HepG2 (cell line): ENCODE results near the gene NPEPL1. TPM values are rescaled to one million over a fixed set of nuclear protein-coding genes. Genes with fewer than 3 reads are reported as not detected.

Source experiments
- ATAC-seq: fragments of 200-7000 bp; cut with Tn5 transposase; 3 replicates; pipeline ENCODE4 v1.9.1; 2020; ENCODE audit warnings: mild to moderate bottlenecking, moderate library complexity
- BruUV-seq: library from RNA; stranded (reverse); fragments of 400-500 nt; replicated peaks from 2 replicates; lab custom pipeline; 2021; lab: Mats Ljungman, UMichigan
- CTCF ChIA-PET: fragments of 300-600 bp; formaldehyde crosslinking; extraction: SDS; loops from one replicate; lab custom pipeline; 2021; ENCODE audit warnings: low total read pairs, inconsistent platforms, low intra/inter-chr PET ratio; lab: Yijun Ruan, JAX
- POLR2A ChIA-PET: fragments of 350-600 bp; sonication (Branson Sonifier 250); formaldehyde crosslinking; loops from one replicate; lab custom pipeline; 2020; ENCODE audit warnings: antibody characterized with exemption, inconsistent platforms; lab: Yijun Ruan, JAX
- DNase-seq: peaks from one replicate; pipeline ENCODE4 v3.0.0-alpha.2; 2015; ENCODE audit warnings: low spot score
- FAIRE-seq: peaks from 3 replicates; lab custom pipeline; 2011; peaks lifted over from hg19 to GRCh38; lab: Jason Lieb, UNC
- H2AFZ ChIP-seq: one replicate; pipeline ENCODE4 v1.6.1; 2011; ENCODE audit warnings: low read length, inconsistent platforms
- H3K27ac ChIP-seq: fragments of 300-600 bp; 3 replicates; pipeline ENCODE4 v1.8.0; 2011; ENCODE audit warnings: mixed run types, mild to moderate bottlenecking, mixed read lengths, low read length, inconsistent platforms; ENCODE audit not compliant: insufficient read depth; ENCODE audit errors: extremely low read length
- H3K27me3 ChIP-seq, 2 experiments: fragments of 200-600 bp in 1 of 2; 2 replicates in 1 of 2; 3 replicates in 1 of 2; pipeline versions ENCODE4 v1.6.0 to v1.8.0; 2011; ENCODE audit warnings: low read length in 2 of 2, mild to moderate bottlenecking in 2 of 2, moderate library complexity in 2 of 2, inconsistent platforms in 1 of 2; ENCODE audit not compliant: insufficient read depth in 2 of 2, control insufficient read depth in 1 of 2
- H3K36me3 ChIP-seq, 2 experiments: fragments of 200-600 bp in 1 of 2; replicated peaks in 1 of 2; 2 replicates in 1 of 2; 3 replicates in 1 of 2; pipeline versions ENCODE4 v1.5.1 to v1.8.0; 2011; ENCODE audit warnings: low read length in 2 of 2, inconsistent platforms in 1 of 2; ENCODE audit not compliant: insufficient read depth in 2 of 2, control insufficient read depth in 1 of 2
- H3K4me1 ChIP-seq: 2 replicates; pipeline ENCODE4 v1.5.1; 2012; ENCODE audit warnings: low read length, inconsistent platforms; ENCODE audit not compliant: insufficient read depth
- H3K4me2 ChIP-seq: 2 replicates; pipeline ENCODE4 v1.6.0; 2011; ENCODE audit warnings: low read depth, low read length, inconsistent platforms
- H3K4me3 ChIP-seq, 3 experiments: fragments of 200-600 bp in 1 of 3; sonication (generic), shearing (Covaris generic) in 1 of 3; replicated peaks in 1 of 3; 2 replicates each; pipeline ENCODE4 v1.5.1; 2011 to 2016; ENCODE audit warnings: low read length in 3 of 3, inconsistent platforms in 2 of 3, low read depth in 2 of 3, mild to moderate bottlenecking in 2 of 3, control low read depth in 1 of 3, mixed read lengths in 1 of 3; ENCODE audit not compliant: insufficient read depth in 1 of 3
- H3K79me2 ChIP-seq: one replicate; pipeline ENCODE4 v1.6.1; 2011; ENCODE audit warnings: low read length, inconsistent platforms; ENCODE audit not compliant: insufficient read depth
- H3K9ac ChIP-seq: 2 replicates; pipeline ENCODE4 v1.6.0; 2011; ENCODE audit warnings: mild to moderate bottlenecking, low read depth, low read length, inconsistent platforms; ENCODE audit not compliant: insufficient read depth
- H3K9me3 ChIP-seq: 2 replicates; pipeline ENCODE4 v1.5.1; 2012; ENCODE audit warnings: mild to moderate bottlenecking, low read length
- H4K20me1 ChIP-seq: 2 replicates; pipeline ENCODE4 v1.6.0; 2011; ENCODE audit warnings: inconsistent platforms, mild to moderate bottlenecking, low read length, moderate library complexity; ENCODE audit not compliant: insufficient read depth
- BHLHE40 ChIP-seq: IDR thresholded peaks from 2 replicates; pipeline ENCODE4 v1.6.1; 2011; ENCODE audit warnings: low read length, improper control_type of control experiment
- CBFB ChIP-seq: sonication (generic); formaldehyde crosslinking; IDR thresholded peaks from 2 replicates; pipeline ENCODE4 v1.4.0; 2020; ENCODE audit warnings: missing genetic modification reagents
- CCAR2 ChIP-seq: fragments of 200-400 bp; formaldehyde crosslinking; optimal IDR thresholded peaks from 2 replicates; pipeline ENCODE3; 2018; ENCODE audit warnings: low read depth, mild to moderate bottlenecking, low read length, moderate library complexity
- ETV6 ChIP-seq: sonication (generic); formaldehyde crosslinking; conservative IDR thresholded peaks from 2 replicates; pipeline ENCODE4 v1.4.0; 2020; ENCODE audit warnings: missing genetic modification reagents
- HNF4A ChIP-seq: sonication (generic); formaldehyde crosslinking; IDR thresholded peaks from 2 replicates; pipeline ENCODE4 v1.4.0; 2020; ENCODE audit warnings: missing genetic modification reagents
- KLF11 ChIP-seq: IDR thresholded peaks from 2 replicates; pipeline ENCODE4 v1.6.1; 2016; ENCODE audit warnings: missing compliant biosample characterization
- NCOA2 ChIP-seq: sonication (generic); formaldehyde crosslinking; IDR thresholded peaks from 2 replicates; pipeline ENCODE4 v1.8.0; 2022; ENCODE audit warnings: inconsistent platforms
- PAXIP1 ChIP-seq: sonication (generic); formaldehyde crosslinking; conservative IDR thresholded peaks from 2 replicates; pipeline ENCODE4 v1.4.0; 2020; ENCODE audit warnings: mild to moderate bottlenecking, missing genetic modification reagents, moderate library complexity
- SOX13 ChIP-seq, 3 experiments: fragments of 450-650 bp in 1 of 3; sonication (generic) in 1 of 3; formaldehyde crosslinking in 1 of 3; IDR thresholded peaks in 2 of 3; conservative IDR thresholded peaks in 1 of 3; 2 replicates each; pipeline versions ENCODE4 v1.5.0 to v1.6.1; 2016 to 2020; ENCODE audit warnings: antibody characterized with exemption in 1 of 3, mild to moderate bottlenecking in 1 of 3, missing compliant biosample characterization in 1 of 3, missing genetic modification reagents in 1 of 3, moderate library complexity in 1 of 3
- SP140L ChIP-seq: sonication (generic); formaldehyde crosslinking; IDR thresholded peaks from 2 replicates; pipeline ENCODE4 v1.4.0; 2020; ENCODE audit warnings: missing genetic modification reagents, borderline replicate concordance
- STAG1 ChIP-seq: sonication (generic); formaldehyde crosslinking; IDR thresholded peaks from 2 replicates; pipeline ENCODE4 v1.4.0; 2020; ENCODE audit warnings: missing genetic modification reagents
- ZMAT3 ChIP-seq: sonication (generic); formaldehyde crosslinking; conservative IDR thresholded peaks from 2 replicates; pipeline ENCODE4 v1.7.0; 2021; ENCODE audit warnings: missing genetic modification reagents
- ZNF138 ChIP-seq: sonication (generic); formaldehyde crosslinking; IDR thresholded peaks from 2 replicates; pipeline ENCODE4 v1.5.0; 2020; ENCODE audit warnings: mild to moderate bottlenecking, low read depth, missing genetic modification reagents
- ZNF639 ChIP-seq: conservative IDR thresholded peaks from 2 replicates; pipeline ENCODE4 v1.6.1; 2018; ENCODE audit warnings: missing genetic modification reagents
- ZNF891 ChIP-seq: sonication (generic); formaldehyde crosslinking; IDR thresholded peaks from 2 replicates; pipeline ENCODE4 v1.5.0; 2020; ENCODE audit warnings: mild to moderate bottlenecking, missing genetic modification reagents
- WGBS: methylation state at CpG from one replicate; pipeline ENCODE4 v1.1.6; 2017; ENCODE audit warnings: low lambda C conversion rate; 5-methylcytosine and 5-hydroxymethylcytosine counted together
- in situ Hi-C: cut with HindIII; loops from 2 replicates; pipeline ENCODE4 v1.10.0; 2017; ENCODE audit warnings: low pct_unique_long_range_greater_than_20kb; ENCODE audit not compliant: extremely low pct_ligation_motif_present
- intact Hi-C: fragments of 100-400 bp; cut with micrococcal nuclease; formaldehyde crosslinking; loops from one replicate; pipeline ENCODE4 v1.10.0; 2022; ENCODE audit not compliant: unreplicated experiment
- polyA plus RNA-seq, 8 experiments: library from polyadenylated mRNA; depleted of rRNA in 3 of 8; stranded (reverse) in 7 of 8; unstranded in 1 of 8; fragments of >200 nt; fragmentation: Illumina TruSeq in 4 of 8; extraction: Trizol in 4 of 8; gene quantifications; 2 replicates each; pipeline versions ENCODE4 v1.2.1 to v1.2.3, GENCODE V29; 2011 to 2016; ENCODE audit warnings: low read depth in 4 of 8, missing spikeins in 1 of 8, mixed read lengths in 1 of 8; ENCODE audit not compliant: insufficient read depth in 1 of 8
- total RNA-seq, 5 experiments: library from RNA; depleted of rRNA; stranded (reverse); fragments of >200 nt; fragmentation: Illumina TruSeq; extraction: Trizol; gene quantifications; 2 replicates each; pipeline ENCODE4 v1.2.3, GENCODE V29; 2016; ENCODE audit warnings: low read depth in 1 of 5

The NPEPL1 gene
- total and polyA plus RNA-seq, 2 of the 13 experiments (the other 11 are each of a cell fraction or from before 2014, with no cell fraction given), result 4.1 to 7.5 TPM

DNA sequence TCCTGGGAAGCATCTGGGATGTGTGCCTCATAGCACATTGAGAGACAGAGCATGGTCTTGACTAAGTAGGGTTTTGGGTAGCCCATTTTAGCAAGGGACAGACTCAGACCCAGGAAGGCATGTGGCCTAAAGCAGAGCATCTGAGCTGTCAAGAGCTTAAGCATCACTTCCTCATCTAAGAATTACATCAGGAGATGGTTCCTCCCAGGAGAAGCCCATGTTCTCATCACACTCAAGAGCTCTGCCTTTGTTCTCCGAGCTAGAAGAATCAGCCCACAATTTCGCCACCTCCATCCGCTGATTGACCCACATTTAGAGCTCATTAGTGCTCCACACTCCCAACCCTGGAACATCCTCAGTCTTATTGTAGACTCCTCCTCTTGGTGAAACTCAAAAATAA, 68.3 kb downstream of the NPEPL1 start:
- DNase-seq (no peak), FAIRE-seq (no peak)
- intact Hi-C loops, result no loop called here
- 8% methylated on average over 3 of the region's 3 CpGs for WGBS
- Histone ChIP-seq H3K27me3 (peaks cover 3 to 80% of the 10 kb centered on the region in 2 experiments), H3K9ac (no peak overlapping the region), H3K27ac (no peak overlapping the region), H2AFZ (no peak overlapping the region), H3K4me1 (no peaks in the 10 kb centered on the region), H3K4me3 (no peak overlapping the region)
- CTCF ChIA-PET, result no interaction called here
- POLR2A ChIA-PET, result no interaction called here
- no peak for TF ChIP-seq ZNF138 (CRISPR knock-in tag)
- TF ChIP-seq, all 625 proteins: peak for 0
- in situ Hi-C loops, result no loop called here
- H3K4me2 ChIP-seq, result no peak overlapping the region
- no peaks in the 10 kb centered on the region for H3K79me2 ChIP-seq
- BruUV-seq, result no TSS peak
- no peaks in the 10 kb centered on the region for H3K9me3 ChIP-seq
- no peaks in the 10 kb centered on the region for H3K36me3 ChIP-seq
- ATAC-seq, result no peak
- no peaks in the 10 kb centered on the region for H4K20me1 ChIP-seq

GRCh38 chr20:58762120-58762519, 69.5 kb downstream of the NPEPL1 start:
- ATAC-seq (no peak), FAIRE-seq (no peak), DNase-seq (no peak)
- intact Hi-C loops, result no loop called here
- CTCF ChIA-PET, result no interaction called here
- POLR2A ChIA-PET, result no interaction called here
- in situ Hi-C loops, result no loop called here
- Histone ChIP-seq H3K4me2 (no peak overlapping the region), H3K4me3 (no peak overlapping the region), H3K79me2 (no peaks in the 10 kb centered on the region), H3K27ac (no peak overlapping the region), H4K20me1 (no peaks in the 10 kb centered on the region), H3K36me3 (no peaks in the 10 kb centered on the region), H3K4me1 (no peaks in the 10 kb centered on the region), H2AFZ (no peak overlapping the region), H3K9me3 (no peaks in the 10 kb centered on the region), H3K9ac (no peak overlapping the region), H3K27me3 (peaks cover 3 to 80% of the 10 kb centered on the region in 2 experiments; a peak in 4 of 5 replicates)
- TF ChIP-seq SP140L (no peak), ZNF639 (CRISPR knock-in tag) (no peak), ZMAT3 (CRISPR knock-in tag) (no peak), ZNF891 (no peak), HNF4A (CRISPR knock-in tag) (no peak), BHLHE40 (no peak), ETV6 (no peak), NCOA2 (CRISPR knock-in tag) (no peak), SOX13 (IDR thresholded peaks at IDR 0.05) (no peak), SOX13 (CRISPR knock-in tag; conservative IDR thresholded peaks at IDR 0.05 in 1 of 2, IDR thresholded peaks at IDR 0.05 in 1 of 2) (no peak), CBFB (CRISPR knock-in tag) (no peak), PAXIP1 (CRISPR knock-in tag) (no peak), STAG1 (CRISPR knock-in tag) (no peak), KLF11 (no peak), CCAR2 (no peak)
- no TSS peak for BruUV-seq
- 11% methylated on average over 4 of the region's 4 CpGs for WGBS
